Transverse colon (tissue), 4 donors: ENCODE results near the gene PTPRD. TPM values are rescaled to one million over a fixed set of nuclear protein-coding genes. Genes with fewer than 3 reads are reported as not detected.

ENCODE experiments used
- DNase-seq: peaks from one replicate; pipeline ENCODE4 v3.0.0-alpha.2; 2019
- H3K27ac ChIP-seq, 4 donors: fragments of 200-600 bp; sonication (generic); 2 replicates each; pipeline ENCODE4 v1.5.1; 2016 to 2018; ENCODE audit warnings: inconsistent platforms in 4 of 4
- H3K27me3 ChIP-seq: fragments of 200-600 bp; sonication (generic); 2 replicates; pipeline ENCODE4 v1.5.1; 2017; ENCODE audit warnings: inconsistent platforms
- H3K36me3 ChIP-seq, 4 donors: fragments of 200-600 bp; sonication (generic); 2 replicates each; pipeline ENCODE4 v1.5.1; 2017 to 2019; ENCODE audit warnings: inconsistent platforms in 4 of 4
- H3K4me1 ChIP-seq, 4 donors: fragments of 200-600 bp; sonication (generic); 2 replicates each; pipeline ENCODE4 v1.5.1; 2017 to 2020; ENCODE audit warnings: inconsistent platforms in 4 of 4
- H3K4me3 ChIP-seq, 4 donors: fragments of 200-600 bp; sonication (generic); 1 replicate in 1 of 4; 2 replicates in 3 of 4; pipeline versions ENCODE4 v1.5.1 to v1.6.1; 2017 to 2019; ENCODE audit warnings: inconsistent platforms in 4 of 4
- H3K9me3 ChIP-seq, 2 donors: fragments of 200-600 bp; sonication (generic); 2 replicates each; pipeline ENCODE4 v1.5.1; 2017 to 2019; ENCODE audit warnings: inconsistent platforms in 2 of 2
- CTCF ChIP-seq, 5 experiments: fragments of 200-600 bp in 3 of 5; fragments of 450-650 bp in 2 of 5; sonication (generic) in 3 of 5; IDR thresholded peaks; 1 replicate in 2 of 5; 2 replicates in 3 of 5; pipeline ENCODE4 v1.5.1; 2016 to 2017; ENCODE audit warnings: antibody characterized with exemption in 5 of 5, inconsistent platforms in 3 of 5, mild to moderate bottlenecking in 2 of 5, moderate library complexity in 1 of 5
- EP300 ChIP-seq: sonication (generic); formaldehyde crosslinking; IDR thresholded peaks from one replicate; pipeline ENCODE4 v1.6.1; 2017; ENCODE audit warnings: antibody characterized with exemption, low read depth
- POLR2A ChIP-seq: fragments of 450-650 bp; IDR thresholded peaks from one replicate; pipeline ENCODE4 v1.6.1; 2016; ENCODE audit warnings: antibody characterized with exemption, mild to moderate bottlenecking, moderate library complexity
- POLR2AphosphoS5 ChIP-seq, 3 donors: sonication (generic); formaldehyde crosslinking; IDR thresholded peaks; one replicate each; pipeline ENCODE4 v1.6.1; 2016; ENCODE audit warnings: antibody characterized with exemption in 3 of 3
- WGBS, 2 donors: methylation state at CpG; one replicate each; pipeline ENCODE4 v1.1.5; 2018; ENCODE audit warnings: low coverage in 1 of 2; 5-methylcytosine and 5-hydroxymethylcytosine counted together
- in situ Hi-C, 4 donors: fragments of 200-750 bp; cut with MboI; loops; one replicate each; pipeline versions ENCODE4 v1.15.0 to v1.15.1; 2017; ENCODE audit warnings: low sequenced_read_pairs in 3 of 4, low pct_ligation_motif_present in 1 of 4, low pct_unique_long_range_greater_than_20kb in 1 of 4
- intact Hi-C: fragments of 100-400 bp; cut with DNase I; formaldehyde crosslinking; loops from one replicate; pipeline ENCODE4 v1.15.1; 2023; ENCODE audit warnings: low total_unique reads
- total RNA-seq, 4 donors: library from RNA; depleted of rRNA; stranded (reverse); fragments of >200 nt; gene quantifications; one replicate each; pipeline ENCODE4 v1.1.0, GENCODE V29; 2016

Gene PTPRD
- total RNA-seq, 4 donors from 2014 or later, result 43.0 to 115 (median 79.1) TPM

- TF ChIP-seq EP300 (no peak), CTCF (IDR thresholded peaks at IDR 0.05) (no peak), POLR2A (no peak), POLR2AphosphoS5 (IDR thresholded peaks at IDR 0.05) (no peak)
- Histone ChIP-seq H3K4me3 (no peak overlapping the region), H3K36me3 (no peaks in the 10 kb centered on the region), H3K9me3 (no peaks in the 10 kb centered on the region), H3K4me1 (no peaks in the 10 kb centered on the region), H3K27ac (no peak overlapping the region), H3K27me3 (no peaks in the 10 kb centered on the region)
- intact Hi-C loops, result no loop called here
- in situ Hi-C loops, result no loop called here
- no peak for DNase-seq
These were observed 1795.5 kb downstream of the PTPRD start for GRCh38 chr9:8817335-8817734.

GRCh38 chr9:8816361-8816760 lies 1796.4 kb downstream of the PTPRD start:
- TF ChIP-seq EP300 (no peak), POLR2AphosphoS5 (IDR thresholded peaks at IDR 0.05) (no peak), POLR2A (no peak), CTCF (IDR thresholded peaks at IDR 0.05) (no peak)
- Histone ChIP-seq H3K4me1 (no peaks in the 10 kb centered on the region), H3K27me3 (no peaks in the 10 kb centered on the region), H3K27ac (no peak overlapping the region), H3K9me3 (no peaks in the 10 kb centered on the region), H3K4me3 (no peak overlapping the region), H3K36me3 (no peaks in the 10 kb centered on the region)
- WGBS, 2 donors, result 30 to 46% methylated on average over 2 of the region's 2 CpGs
- intact Hi-C loops, result no loop called here
- in situ Hi-C loops, result no loop called here
- no peak for DNase-seq

GRCh38 chr9:8815931-8816330 lies 1796.9 kb downstream of the PTPRD start:
- in situ Hi-C loops (no loop called here), intact Hi-C loops (no loop called here)
- Histone ChIP-seq H3K4me3 (no peak overlapping the region), H3K36me3 (no peaks in the 10 kb centered on the region), H3K4me1 (no peaks in the 10 kb centered on the region), H3K27me3 (no peaks in the 10 kb centered on the region), H3K9me3 (no peaks in the 10 kb centered on the region), H3K27ac (no peak overlapping the region)
- DNase-seq, result no peak
- 64 to 83% methylated on average over 1 of the region's 1 CpG for WGBS, 2 donors
- TF ChIP-seq CTCF (IDR thresholded peaks at IDR 0.05), result no peak

- H3K27me3 ChIP-seq, result no peaks in the 10 kb centered on the region
- in situ Hi-C loops (no loop called here), intact Hi-C loops (no loop called here)
- no peak overlapping the region for H3K4me3 ChIP-seq
- no peak for DNase-seq
- WGBS, 2 donors, result 71 to 83% methylated on average over 1 of the region's 1 CpG
- no peaks in the 10 kb centered on the region for H3K4me1 ChIP-seq
- H3K36me3 ChIP-seq, result no peaks in the 10 kb centered on the region
- H3K9me3 ChIP-seq, result no peaks in the 10 kb centered on the region
- H3K27ac ChIP-seq, result no peak overlapping the region
- no peak for TF ChIP-seq POLR2AphosphoS5 (IDR thresholded peaks at IDR 0.05)
- no peak for TF ChIP-seq CTCF (IDR thresholded peaks at IDR 0.05)
- TF ChIP-seq POLR2A, result no peak
- TF ChIP-seq EP300, result no peak
These were observed 1797.6 kb downstream of the PTPRD start for GRCh38 chr9:8815219-8815618.
